SK-N-DZ (cell line): ENCODE results near the gene BANP.
"Not testable (repeated sequence)": the region's sequence is repeated elsewhere in the genome, so short reads cannot be mapped to it uniquely, and the experiment has no call there.

Source experiments
- DNase-seq: peaks from one replicate; pipeline ENCODE4 v3.0.0-alpha.2; 2015; ENCODE audit warnings: low spot score

Gene BANP

GRCh38 chr16:87926246-87927194, 24.7 kb upstream of the BANP start:
- DNase-seq = no peak

- DNase-seq = no peak
These were observed 24.1 kb upstream of the BANP start for GRCh38 chr16:87927195-87927562.

- no peak for DNase-seq
These were observed 21.2 kb upstream of the BANP start for GRCh38 chr16:87929986-87930385.

GRCh38 chr16:87930456-87930855, 20.8 kb upstream of the BANP start:
- DNase-seq = peak; percentile 67

GRCh38 chr16:87931504-87931903, 19.7 kb upstream of the BANP start:
- DNase-seq = peak; percentile 48

DNA sequence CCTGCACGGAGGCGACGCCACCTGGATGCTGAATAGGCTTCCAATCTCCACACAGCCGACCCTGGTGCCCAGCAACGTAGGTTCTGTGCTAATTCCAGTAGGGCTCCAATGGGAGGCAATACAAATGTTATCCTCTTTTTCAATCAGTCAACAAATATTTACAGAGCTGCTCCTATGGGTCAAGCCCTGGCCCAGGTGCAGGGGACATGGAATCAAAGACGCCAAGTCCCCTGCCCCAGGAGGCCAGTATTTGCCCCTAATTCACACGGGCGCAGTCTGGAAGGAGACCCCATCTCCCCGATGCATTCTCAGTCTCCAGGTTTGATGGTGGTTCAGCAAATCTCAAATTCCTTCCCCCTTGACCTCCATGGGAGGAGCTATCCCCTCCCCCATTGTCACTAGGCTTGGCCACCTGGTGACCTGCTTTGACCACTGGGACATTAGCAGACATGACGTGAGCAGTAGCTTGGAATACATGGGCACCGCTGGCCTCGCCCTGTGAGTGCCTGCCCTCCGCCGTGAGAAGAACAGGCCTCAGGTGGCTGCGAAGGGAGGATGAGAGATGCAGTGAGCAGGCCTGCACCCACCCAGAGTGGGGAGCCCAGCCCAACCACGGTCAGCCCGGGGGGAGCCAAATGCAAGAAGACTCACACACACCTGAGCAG, 18.6 kb upstream of the BANP start:
- DNase-seq = not testable (repeated sequence)

DNA sequence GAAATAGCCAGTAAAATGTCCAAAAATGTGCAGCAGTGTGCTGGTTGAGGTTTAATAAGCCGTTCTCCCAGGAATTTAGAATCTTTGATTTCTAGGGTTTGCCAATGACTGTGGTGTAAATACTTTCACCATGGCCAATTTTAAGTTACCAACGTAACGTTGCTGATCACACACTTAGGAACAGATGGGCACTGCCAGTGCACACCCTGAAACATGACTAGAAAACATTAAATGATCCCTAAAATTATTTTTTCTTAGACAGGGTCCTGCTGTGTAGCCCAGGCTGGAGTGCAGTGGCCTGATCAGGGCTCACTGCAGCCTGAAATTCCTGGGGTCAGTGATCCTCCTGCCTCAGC, 18.1 kb upstream of the BANP start:
- DNase-seq = no peak

GRCh38 chr16:87934752-87935425, 16.3 kb upstream of the BANP start:
- DNase-seq = not testable (repeated sequence)

GRCh38 chr16:87936016-87936374, 15.2 kb upstream of the BANP start:
- not testable (repeated sequence) for DNase-seq

- DNase-seq = no peak
These were observed 14.6 kb upstream of the BANP start, which contains the start of gene CA5A for GRCh38 chr16:87936375-87937230. Gene CA5A (minus strand): TSS chr16:87936529. CDS start chr16:87936450, 79 bp downstream.

DNA sequence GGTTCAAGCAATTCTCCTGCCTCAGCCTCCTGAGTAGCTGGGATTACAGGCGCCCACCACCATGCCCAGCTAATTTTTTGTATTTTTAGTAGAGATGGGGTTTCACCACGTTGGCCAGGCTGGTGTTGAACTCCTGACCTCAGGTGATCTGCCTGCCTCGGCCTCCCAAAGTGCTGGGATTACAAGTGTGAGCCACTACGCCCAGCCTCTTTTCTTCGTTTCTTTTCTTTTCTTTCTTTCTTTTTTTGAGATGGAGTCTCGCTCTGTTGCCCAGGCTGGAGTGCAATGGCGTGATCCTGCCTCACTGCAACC, 14.0 kb upstream of the BANP start:
- not testable (repeated sequence) for DNase-seq

DNA sequence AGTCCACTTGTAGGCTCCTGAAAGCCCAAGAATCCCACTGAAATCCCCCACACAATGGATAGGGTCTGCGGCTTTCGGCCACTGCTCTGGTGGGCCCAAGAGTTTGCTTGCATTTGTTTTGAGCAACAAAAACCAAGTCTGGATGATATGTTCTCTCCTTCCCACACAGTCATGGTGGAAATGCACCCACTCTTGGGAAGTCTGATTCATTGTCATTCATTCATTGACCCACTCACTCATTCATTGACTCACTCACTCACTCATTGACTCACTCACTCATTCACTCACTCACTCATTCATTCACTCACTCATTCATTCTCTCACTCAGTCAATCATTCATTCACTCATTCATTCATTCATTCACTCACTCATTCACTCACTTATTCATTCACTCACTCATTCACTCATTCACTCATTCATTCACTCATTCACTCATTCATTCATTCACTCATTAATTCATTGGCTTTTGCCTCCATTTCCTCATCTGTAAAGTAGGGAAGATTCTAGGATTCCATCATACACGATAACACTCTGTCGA, 12.8 kb upstream of the BANP start:
- DNase-seq = no peak

DNA sequence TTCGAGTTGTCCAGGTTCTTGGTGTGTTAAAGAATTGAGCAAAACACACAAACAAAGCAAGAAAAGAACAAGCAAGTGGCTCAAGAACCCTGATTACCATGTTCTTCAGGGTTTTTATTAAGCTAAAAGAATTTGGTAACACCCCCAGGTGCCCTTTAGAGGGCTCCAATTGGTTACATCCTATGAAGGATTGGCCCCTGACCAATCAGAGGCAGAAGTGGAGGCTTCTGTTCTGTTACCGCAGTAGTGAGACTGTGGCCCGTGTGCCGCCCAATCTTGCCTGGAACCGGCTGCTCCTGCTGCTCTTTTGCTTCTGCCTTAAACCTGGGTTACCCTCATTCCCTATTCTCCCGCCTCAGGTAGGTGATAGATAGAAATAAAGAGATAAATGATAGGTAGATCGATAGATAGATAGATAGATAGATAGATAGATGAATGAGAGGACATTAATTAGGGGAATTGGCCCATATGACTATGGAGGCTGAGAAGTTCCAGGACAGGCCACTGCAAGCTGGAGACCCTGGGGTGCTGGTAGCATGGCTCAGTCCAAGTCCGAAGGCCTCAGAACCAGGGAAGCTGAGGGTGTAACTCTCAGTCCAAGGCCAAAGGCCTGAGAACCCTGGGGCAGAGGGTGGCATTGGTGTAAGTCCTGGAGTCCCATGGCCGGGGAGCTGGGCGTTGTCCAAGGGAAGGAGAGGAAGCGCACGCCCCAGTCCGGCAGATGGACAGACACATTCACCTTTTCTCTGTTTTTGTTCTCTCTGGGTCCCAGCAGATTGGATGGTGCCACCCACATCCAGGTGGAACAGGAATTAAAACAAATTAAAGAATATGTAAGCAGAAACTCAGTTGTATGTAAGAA, 11.4 kb upstream of the BANP start:
- no peak for DNase-seq

DNA sequence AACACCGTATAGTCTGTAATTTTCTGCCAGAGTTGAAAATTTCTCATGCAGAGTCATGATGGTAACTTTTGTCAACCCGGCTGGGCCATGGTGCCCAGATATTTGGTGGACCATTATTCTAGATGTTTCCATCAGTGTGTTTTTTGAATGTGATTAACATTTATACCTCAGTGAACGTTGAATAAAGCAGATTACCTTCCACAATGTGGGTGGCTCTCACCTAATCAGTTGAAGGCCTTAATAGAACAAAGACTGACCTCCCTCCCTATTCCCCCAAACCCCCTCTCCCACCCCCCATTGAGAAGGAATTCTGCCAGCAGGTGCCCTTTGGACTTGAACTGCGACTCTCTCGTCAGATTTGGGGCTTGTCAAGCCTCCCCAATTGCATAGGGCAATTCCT, 8.6 kb upstream of the BANP start:
- no peak for DNase-seq

GRCh38 chr16:87945351-87946042, 5.7 kb upstream of the BANP start:
- DNase-seq = peak; percentile 83

GRCh38 chr16:87946596-87947347, 4.5 kb upstream of the BANP start:
- no peak for DNase-seq

DNA sequence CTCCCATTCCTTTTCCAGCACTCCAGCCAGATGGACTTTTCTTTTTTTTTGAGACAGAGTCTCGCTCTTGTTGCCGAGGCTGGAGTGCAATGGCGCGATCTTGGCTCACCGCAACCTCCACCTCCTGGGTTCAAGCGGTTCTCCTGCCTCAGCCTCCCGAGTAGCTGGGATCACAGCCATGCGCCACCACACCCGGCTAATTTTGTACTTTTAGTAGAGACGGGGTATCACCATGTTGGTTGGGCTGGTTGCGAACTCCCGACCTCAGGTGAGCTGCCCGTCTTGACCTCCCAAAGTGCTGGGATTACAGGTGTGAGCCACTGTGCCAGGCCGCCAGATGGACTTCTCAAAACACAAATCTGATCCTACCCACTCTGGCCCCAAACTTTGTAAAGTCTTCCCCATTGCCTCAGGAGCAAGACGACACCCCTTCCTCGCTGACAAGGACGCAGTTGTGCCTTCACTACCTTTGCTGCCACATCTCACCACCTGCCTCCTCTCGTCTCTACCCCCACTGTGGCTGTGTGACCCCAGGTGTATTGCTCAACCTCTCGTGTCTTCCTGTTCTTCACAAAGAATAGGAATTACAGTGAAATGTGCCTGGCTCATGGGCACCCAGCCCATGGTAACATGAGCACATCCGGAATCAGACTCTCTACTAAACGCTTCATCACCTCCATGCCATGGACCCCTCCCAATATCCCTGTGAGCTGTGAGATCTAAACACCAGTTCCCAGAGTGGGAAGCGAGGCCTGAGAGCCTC, 3.7 kb upstream of the BANP start:
- DNase-seq = no peak

GRCh38 chr16:87948119-87948545, 3.1 kb upstream of the BANP start:
- no peak for DNase-seq
